Neural cell (in vitro differentiated cells): Measurements from ENCODE around the gene TUBB4B. TPM values are rescaled to one million over a fixed set of nuclear protein-coding genes. Genes with fewer than 3 reads are reported as not detected.

Experiments
- H2AFZ ChIP-seq: fragments of 200-600, 300-800 bp; sonication (generic), shearing (Covaris generic); 2 replicates; pipeline ENCODE4 v1.6.0; 2014; ENCODE audit warnings: low read depth, mild to moderate bottlenecking, antibody characterized with exemption, low read length, moderate library complexity
- H3F3A ChIP-seq: fragments of 200-600 bp; shearing (Covaris generic); 2 replicates; pipeline ENCODE4 v1.6.1; 2016; ENCODE audit warnings: mild to moderate bottlenecking, moderate library complexity, mixed read lengths, antibody characterized with exemption, low read length; ENCODE audit not compliant: insufficient read depth, poor library complexity, severe bottlenecking
- H3K27ac ChIP-seq: fragments of 200-600, 300-800 bp; sonication (generic), shearing (Covaris generic); 2 replicates; pipeline ENCODE4 v1.5.1; 2014; ENCODE audit warnings: mild to moderate bottlenecking, low read length, moderate library complexity
- H3K27me3 ChIP-seq: fragments of 300-800, 200-600 bp; sonication (generic), shearing (Covaris generic); 2 replicates; pipeline ENCODE4 v1.6.0; 2014; ENCODE audit warnings: mild to moderate bottlenecking, low read depth, low read length, moderate library complexity; ENCODE audit not compliant: insufficient read depth
- H3K36me3 ChIP-seq: fragments of 300-800, 200-600 bp; sonication (generic), shearing (Covaris generic); 2 replicates; pipeline ENCODE4 v1.5.1; 2014; ENCODE audit warnings: mild to moderate bottlenecking, antibody characterized with exemption, low read length, moderate library complexity; ENCODE audit not compliant: insufficient read depth
- H3K4me2 ChIP-seq: fragments of 300-800, 200-600 bp; sonication (generic), shearing (Covaris generic); 2 replicates; pipeline ENCODE4 v1.6.0; 2014; ENCODE audit warnings: mild to moderate bottlenecking, low read length
- H3K4me3 ChIP-seq: fragments of 300-800, 200-600 bp; sonication (generic), shearing (Covaris generic); 2 replicates; pipeline ENCODE4 v1.5.1; 2014; ENCODE audit warnings: mild to moderate bottlenecking, low read length, moderate library complexity
- H3K79me2 ChIP-seq: fragments of 200-600 bp; shearing (Covaris generic); replicated peaks from 2 replicates; pipeline ENCODE4 v1.6.0; 2014; ENCODE audit warnings: mild to moderate bottlenecking, low read length, moderate library complexity; ENCODE audit not compliant: insufficient read depth
- H3K9ac ChIP-seq: fragments of 300-800, 200-600 bp; sonication (generic), shearing (Covaris generic); 2 replicates; pipeline ENCODE4 v1.6.1; 2016; ENCODE audit warnings: mild to moderate bottlenecking, low read length, mixed read lengths
- H3K9me2 ChIP-seq: fragments of 200-600 bp; shearing (Covaris generic); 2 replicates; pipeline ENCODE4 v1.6.1; 2016; ENCODE audit warnings: mild to moderate bottlenecking, low read length, mixed read lengths; ENCODE audit not compliant: insufficient read depth
- H3K9me3 ChIP-seq: fragments of 200-600, 300-800 bp; sonication (generic), shearing (Covaris generic); 2 replicates; pipeline ENCODE4 v1.6.1; 2016; ENCODE audit warnings: mild to moderate bottlenecking, mixed run types, low read length, moderate library complexity, mixed read lengths
- H4K20me1 ChIP-seq: fragments of 200-600 bp; shearing (Covaris generic); 2 replicates; pipeline ENCODE4 v1.6.1; 2016; ENCODE audit warnings: mild to moderate bottlenecking, mixed run types; ENCODE audit not compliant: insufficient read depth
- CTCF ChIP-seq: fragments of 450-650 bp; IDR thresholded peaks from 2 replicates; pipeline ENCODE4 v1.5.1; 2014; ENCODE audit warnings: antibody characterized with exemption, mild to moderate bottlenecking, moderate library complexity; ENCODE audit not compliant: poor library complexity, severe bottlenecking
- EP300 ChIP-seq: fragments of 450-650 bp; conservative IDR thresholded peaks from 2 replicates; pipeline ENCODE4 v1.6.1; 2014; ENCODE audit warnings: antibody characterized with exemption, mild to moderate bottlenecking, moderate library complexity; ENCODE audit not compliant: poor library complexity, severe bottlenecking
- EZH2 ChIP-seq: fragments of 200-600, 300-800 bp; shearing (Covaris generic), sonication (generic); IDR thresholded peaks from 2 replicates; pipeline ENCODE4 v1.6.1; 2014; ENCODE audit warnings: antibody characterized with exemption, low read length, borderline replicate concordance, mild to moderate bottlenecking; ENCODE audit not compliant: insufficient read depth, poor library complexity, severe bottlenecking
- MXI1 ChIP-seq: fragments of 450-650 bp; conservative IDR thresholded peaks from 2 replicates; pipeline ENCODE4 v1.6.1; 2014; ENCODE audit warnings: antibody characterized with exemption, mild to moderate bottlenecking; ENCODE audit not compliant: poor library complexity, severe bottlenecking
- POLR2AphosphoS5 ChIP-seq: IDR thresholded peaks from 2 replicates; pipeline ENCODE4 v1.6.1; 2012
- RAD21 ChIP-seq: fragments of 450-650 bp; conservative IDR thresholded peaks from 2 replicates; pipeline ENCODE4 v1.6.1; 2014; ENCODE audit warnings: antibody characterized with exemption, mild to moderate bottlenecking, moderate library complexity
- REST ChIP-seq: IDR thresholded peaks from 2 replicates; pipeline ENCODE4 v1.6.1; 2012; ENCODE audit warnings: borderline replicate concordance
- SMC3 ChIP-seq: fragments of 450-650 bp; conservative IDR thresholded peaks from 2 replicates; pipeline ENCODE4 v1.6.1; 2014; ENCODE audit warnings: antibody characterized with exemption, mild to moderate bottlenecking, moderate library complexity; ENCODE audit not compliant: poor library complexity
- TAF1 ChIP-seq: IDR thresholded peaks from 2 replicates; pipeline ENCODE4 v1.6.1; 2012; ENCODE audit warnings: low read depth
- polyA plus RNA-seq: library from polyadenylated mRNA; depleted of rRNA; stranded (reverse); fragments of >200 nt; gene quantifications from 2 replicates; pipeline ENCODE4 v1.2.3, GENCODE V29; 2014

TUBB4B gene
- polyA plus RNA-seq, 1 donor from 2014 or later, result 60.3 TPM

- H3K9me2 ChIP-seq, result no peaks in the 10 kb centered on the region
- no peak within 1 kb of the TSS for H2AFZ ChIP-seq
- H3K4me2 ChIP-seq, result no peak within 1 kb of the TSS
- no peak within 1 kb of the TSS for H3K9ac ChIP-seq
- no peaks in the 10 kb centered on the region for H3F3A ChIP-seq
- no peak for TF ChIP-seq CTCF
- TF ChIP-seq EP300, result no peak
- TF ChIP-seq SMC3, result no peak
- no peak for TF ChIP-seq RAD21
- TF ChIP-seq REST, result no peak
- no peak for TF ChIP-seq EZH2
- no peak for TF ChIP-seq POLR2AphosphoS5
- no peak for TF ChIP-seq TAF1
- TF ChIP-seq MXI1, result no peak
- no peaks in the 10 kb centered on the region for H3K79me2 ChIP-seq
- H3K9me3 ChIP-seq, result no peaks in the 10 kb centered on the region
- H3K36me3 ChIP-seq, result peaks cover 4% of the 10 kb centered on the region
- no peak within 1 kb of the TSS for H3K4me3 ChIP-seq
- H3K27ac ChIP-seq, result no peak within 1 kb of the TSS
- H4K20me1 ChIP-seq, result no peaks in the 10 kb centered on the region
- peaks cover 18% of the 10 kb centered on the region for H3K27me3 ChIP-seq
Observed at GRCh38 chr9:137277329-137278041, 36.4 kb downstream of the TUBB4B start, which contains the start of gene TOR4A. TOR4A (plus strand) TSS chr9:137277726; CDS start chr9:137278690, 964 bp downstream.

GRCh38 chr9:137278061-137278701 lies 37.1 kb downstream of the TUBB4B start:
- Histone ChIP-seq H2AFZ (no peak overlapping the region), H3K9me2 (no peaks in the 10 kb centered on the region), H3K27ac (no peak overlapping the region), H3K36me3 (no peaks in the 10 kb centered on the region), H3K9ac (no peak overlapping the region), H3K4me3 (no peak overlapping the region), H3F3A (no peaks in the 10 kb centered on the region), H4K20me1 (no peaks in the 10 kb centered on the region), H3K9me3 (no peaks in the 10 kb centered on the region), H3K79me2 (no peaks in the 10 kb centered on the region), H3K4me2 (no peak overlapping the region), H3K27me3 (peaks cover 18% of the 10 kb centered on the region)
- no peak for TF ChIP-seq REST
- TF ChIP-seq EP300, result no peak
- no peak for TF ChIP-seq RAD21
- no peak for TF ChIP-seq TAF1
- TF ChIP-seq SMC3, result no peak
- no peak for TF ChIP-seq POLR2AphosphoS5
- no peak for TF ChIP-seq MXI1
- TF ChIP-seq EZH2, result no peak
- no peak for TF ChIP-seq CTCF
